HG03196 (cell line): ENCODE data around the gene NAXD.
A peak's percentile ranks its signal among the peaks of the same experiment; 100 is the strongest.
"Not testable (repeated sequence)": the region's sequence is repeated elsewhere in the genome, so short reads cannot be mapped to it uniquely, and the experiment has no call there.

Experiments
- ATAC-seq: cut with Tn5 transposase; IDR thresholded peaks from one replicate; pipeline ENCODE4 v1.9.1; 2021; ENCODE audit not compliant: unreplicated experiment

The NAXD gene

GRCh38 chr13:110662777-110663443 lies 47.6 kb downstream of the NAXD start:
- no peak for ATAC-seq

- no peak for ATAC-seq
These were observed 48.1 kb downstream of the NAXD start for GRCh38 chr13:110663491-110663890.

GRCh38 chr13:110664041-110664440 lies 48.7 kb downstream of the NAXD start:
- ATAC-seq, result no peak

DNA sequence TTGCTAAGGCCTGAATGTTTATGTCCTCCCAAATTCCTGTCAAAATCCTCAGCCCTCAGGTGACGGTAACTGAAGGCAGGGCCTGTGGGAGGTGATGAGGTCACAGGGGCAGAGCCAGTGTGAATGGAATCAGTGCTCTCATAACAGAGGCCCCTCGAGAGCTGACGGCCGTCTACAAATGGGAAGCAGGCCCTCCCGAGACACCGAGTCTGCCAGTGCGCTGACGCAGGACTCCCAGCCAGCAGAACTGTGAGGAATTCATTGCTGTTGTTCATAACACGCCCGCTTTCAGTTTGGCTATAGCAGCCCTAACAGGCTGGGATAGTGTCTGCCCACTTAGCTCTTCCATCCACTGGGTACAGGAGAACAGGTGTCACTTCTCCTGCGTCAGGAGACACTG lies 49.3 kb downstream of the NAXD start:
- ATAC-seq, result no peak

DNA sequence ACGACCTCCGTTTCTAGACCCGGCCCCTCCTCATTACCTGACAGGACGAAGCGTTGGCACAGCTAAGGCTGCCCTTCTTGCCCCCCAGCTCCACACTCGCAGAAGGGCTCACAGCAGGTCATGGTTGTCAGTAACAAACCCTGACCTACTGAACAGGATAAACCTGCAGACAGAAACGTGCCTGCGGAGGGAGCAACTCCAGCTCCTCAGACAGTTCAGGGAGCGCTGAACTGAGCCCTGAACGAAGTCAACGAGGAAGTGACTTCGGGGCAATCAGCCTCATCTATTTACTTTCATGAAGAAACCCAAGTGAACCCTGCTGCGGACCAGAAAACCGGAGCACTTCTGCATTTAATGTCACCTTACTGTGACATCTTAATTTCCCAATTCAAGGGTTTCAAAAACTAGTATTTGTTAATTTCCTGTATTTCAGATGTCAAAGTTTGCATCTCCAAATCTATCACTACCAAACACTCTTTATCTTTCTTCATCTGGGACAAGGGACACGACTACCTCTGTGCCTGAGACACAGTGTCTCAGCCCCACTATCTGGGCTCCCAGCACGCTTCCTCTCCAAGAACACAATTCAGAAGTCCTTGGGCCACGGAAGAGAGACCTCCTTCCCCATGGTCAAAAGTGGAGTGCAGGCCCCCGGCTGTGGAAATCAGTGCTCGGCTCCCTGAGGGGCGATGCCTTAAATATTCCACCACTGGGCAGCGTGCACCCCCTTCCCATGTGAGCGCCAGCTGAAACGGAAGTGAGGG lies 50.3 kb downstream of the NAXD start:
- ATAC-seq, result no peak

- ATAC-seq, result no peak
These were observed 50.8 kb downstream of the NAXD start for GRCh38 chr13:110666255-110666533.

GRCh38 chr13:110669036-110669435 lies 53.7 kb downstream of the NAXD start:
- no peak for ATAC-seq

GRCh38 chr13:110669814-110670213 lies 54.5 kb downstream of the NAXD start:
- ATAC-seq, result not testable (repeated sequence)

DNA sequence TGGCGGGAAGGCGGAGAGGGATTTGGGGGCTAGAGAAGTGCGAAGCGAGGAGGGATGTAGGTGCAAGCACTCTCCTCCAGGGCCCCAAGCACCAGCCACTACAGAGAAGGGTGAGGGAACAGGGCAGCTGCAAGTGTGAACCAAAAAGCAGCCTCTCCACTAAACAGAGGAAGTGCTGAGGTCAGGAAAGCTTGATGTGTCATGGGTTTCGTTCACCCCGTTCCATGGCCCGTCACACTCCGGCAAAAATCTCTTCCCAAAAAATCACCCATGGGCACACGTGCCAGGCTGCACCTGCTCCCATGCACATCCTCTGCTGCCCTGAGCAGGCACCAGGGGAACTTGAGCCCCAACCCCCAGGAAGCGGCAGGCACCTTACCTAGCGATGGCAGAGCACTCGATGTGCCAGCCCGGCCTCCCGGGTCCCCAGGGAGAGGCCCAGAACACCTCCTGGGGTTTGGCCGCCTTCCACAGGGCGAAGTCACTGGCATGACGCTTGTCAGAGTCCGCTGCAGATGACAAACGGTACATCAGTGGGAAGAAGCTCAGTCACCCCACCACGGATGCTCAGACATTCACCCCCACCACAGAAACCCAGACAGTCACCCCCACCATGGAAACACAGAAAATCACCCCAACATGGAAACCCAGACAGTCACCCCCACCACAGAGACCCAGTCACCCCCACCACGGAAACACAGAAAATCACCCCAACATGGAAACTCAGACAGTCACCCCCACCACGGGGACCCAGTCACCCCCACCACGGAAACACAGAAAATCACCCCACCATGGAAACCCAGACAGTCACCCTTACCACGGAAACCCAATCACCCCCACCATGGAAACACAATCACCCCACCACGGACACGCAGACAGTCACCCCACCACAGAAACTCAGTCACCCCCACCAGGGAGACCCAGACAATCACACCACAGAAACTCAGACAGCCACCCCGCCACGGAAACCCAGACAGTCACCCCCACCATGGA lies 61.5 kb downstream of the NAXD start:
- peak; percentile 81 for ATAC-seq

- no peak for ATAC-seq
These were observed 62.6 kb downstream of the NAXD start for GRCh38 chr13:110677731-110678545.

- no peak for ATAC-seq
These were observed 65.5 kb downstream of the NAXD start for GRCh38 chr13:110680852-110681251.

DNA sequence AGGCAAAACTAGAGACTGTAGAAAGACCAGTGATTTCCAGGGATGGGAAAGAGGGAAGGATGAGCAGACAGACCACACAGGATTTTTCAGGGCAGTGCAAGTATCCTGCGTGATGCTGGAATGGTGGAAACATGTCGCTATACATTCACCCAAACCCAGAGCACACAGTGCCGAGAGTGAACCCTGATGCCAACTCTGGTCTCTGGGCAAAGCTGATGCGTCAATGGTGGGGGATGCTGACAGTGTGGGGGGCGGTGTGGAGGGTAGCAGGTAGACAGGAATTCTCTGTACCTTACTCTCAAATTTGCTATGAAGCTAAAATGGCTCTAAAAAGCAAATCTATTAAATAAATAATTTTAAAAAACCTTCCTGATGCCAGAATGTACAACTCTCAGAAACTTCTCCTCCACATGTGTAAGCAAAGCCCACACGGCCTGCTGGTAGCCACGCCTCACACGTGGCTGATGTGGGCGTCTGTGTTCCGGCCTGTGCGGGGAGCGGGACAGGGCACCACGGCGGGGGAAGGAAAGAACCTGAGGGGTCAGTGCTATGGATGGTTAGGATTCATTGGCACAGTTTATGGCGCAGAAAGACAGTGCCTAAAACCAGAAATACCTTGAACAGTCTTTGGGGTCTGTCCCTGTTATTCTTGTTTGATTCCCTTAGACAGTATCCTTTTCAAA lies 66.7 kb downstream of the NAXD start:
- ATAC-seq, result no peak

DNA sequence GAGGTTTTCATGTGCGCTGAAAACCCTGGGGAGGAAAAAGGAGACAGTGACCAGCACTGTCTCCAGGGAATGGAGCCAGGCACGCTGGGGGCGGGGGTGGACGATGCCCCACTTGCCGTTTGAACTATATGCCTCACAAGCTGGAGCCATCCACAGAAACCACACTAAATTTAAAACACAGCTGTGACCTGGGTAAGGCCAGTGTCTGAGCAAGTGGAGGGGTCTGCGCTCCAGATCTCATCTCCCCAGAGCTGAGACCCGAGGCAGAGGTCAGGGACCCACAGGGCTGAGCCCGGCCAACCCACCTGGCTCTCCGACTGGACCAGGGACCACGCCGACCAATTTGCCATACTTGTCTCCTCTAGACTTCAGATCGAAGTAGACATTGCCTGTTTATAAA lies 67.4 kb downstream of the NAXD start:
- ATAC-seq, result no peak

- no peak for ATAC-seq
These were observed 68.0 kb downstream of the NAXD start for GRCh38 chr13:110683203-110683883.

GRCh38 chr13:110683921-110684320 lies 68.6 kb downstream of the NAXD start:
- no peak for ATAC-seq

- ATAC-seq, result no peak
These were observed 69.2 kb downstream of the NAXD start for GRCh38 chr13:110684388-110685056.

- no peak for ATAC-seq
These were observed 70.1 kb downstream of the NAXD start for GRCh38 chr13:110685305-110686020.

DNA sequence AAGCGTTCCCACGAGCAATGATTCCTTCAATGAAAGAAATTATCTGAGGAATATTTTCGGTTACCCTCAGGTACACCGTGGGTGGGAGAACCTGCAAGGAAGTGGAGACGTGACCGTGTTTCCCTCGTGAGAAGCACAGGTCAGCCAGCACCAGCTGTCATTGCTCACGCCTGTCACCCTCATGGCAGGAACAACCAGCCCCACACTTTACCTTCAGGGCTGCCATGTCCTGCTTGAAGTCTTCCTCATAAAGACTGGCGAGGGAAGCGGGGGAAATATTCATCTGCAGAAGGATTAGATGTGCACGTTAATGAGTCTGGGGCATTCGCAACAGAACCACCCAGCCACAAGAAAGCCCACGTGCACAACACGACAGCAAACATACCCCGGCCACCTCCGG lies 72.4 kb downstream of the NAXD start:
- ATAC-seq, result no peak

GRCh38 chr13:110689041-110689440 lies 73.7 kb downstream of the NAXD start:
- ATAC-seq, result no peak
